Activated CD8-positive, alpha-beta T cell treated with anti-CD3 and anti-CD28 coated beads for 36 hours (primary cell): ENCODE data around the gene MRPS27. TPM values are rescaled to one million over a fixed set of nuclear protein-coding genes. Genes with fewer than 3 reads are reported as not detected.

ENCODE experiments used
- ATAC-seq: fragments of 200-7000 bp; cut with Tn5 transposase; one replicate; pipeline ENCODE4 v1.10.0; 2021; ENCODE audit warnings: mild to moderate bottlenecking, moderate library complexity
- CTCF ChIA-PET: fragments of 350-600 bp; sonication (Branson Sonifier 250); formaldehyde crosslinking; loops from one replicate; lab custom pipeline; 2021; ENCODE audit warnings: antibody characterized with exemption; lab: Charles Lee
- POLR2A ChIA-PET: fragments of 350-600 bp; sonication (Branson Sonifier 250); formaldehyde crosslinking; loops from one replicate; lab custom pipeline; 2021; ENCODE audit warnings: antibody characterized with exemption; lab: Charles Lee
- DNase-seq: peaks from one replicate; pipeline ENCODE4 v3.0.0-alpha.2; 2020
- H3K27ac Mint-ChIP-seq: one replicate; pipeline ENCODE4 v1.8.0; 2021; ENCODE audit warnings: mild to moderate bottlenecking, mixed read lengths
- H3K27me3 Mint-ChIP-seq: one replicate; pipeline ENCODE4 v1.8.0; 2021; ENCODE audit warnings: mixed read lengths
- H3K36me3 Mint-ChIP-seq: one replicate; pipeline ENCODE4 v1.8.0; 2021; ENCODE audit warnings: low read depth, mixed read lengths
- H3K4me1 Mint-ChIP-seq: one replicate; pipeline ENCODE4 v1.8.0; 2021; ENCODE audit warnings: low read depth, mixed read lengths
- H3K4me3 Mint-ChIP-seq: one replicate; pipeline ENCODE4 v1.8.0; 2021; ENCODE audit warnings: mild to moderate bottlenecking, moderate library complexity, mixed read lengths
- H3K9me3 Mint-ChIP-seq: one replicate; pipeline ENCODE4 v1.8.0; 2021; ENCODE audit warnings: mixed read lengths
- intact Hi-C: fragments of 100-400 bp; cut with micrococcal nuclease; formaldehyde crosslinking; loops from one replicate; pipeline ENCODE4 v1.10.0; 2022
- total RNA-seq, 2 experiments: library from RNA; stranded (reverse); gene quantifications; one replicate each; pipeline ENCODE4 v1.2.3, GENCODE V29; 2021
- TF ChIP-seq, protein P1 (sequence below): fragments of 200-600 bp; IDR thresholded peaks from one replicate; pipeline ENCODE4 v1.8.0; 2022; ENCODE audit warnings: antibody characterized with exemption, mild to moderate bottlenecking

Gene MRPS27
- total RNA-seq, 2 experiments from 2014 or later: 91.5 to 99.1 TPM

DNA sequence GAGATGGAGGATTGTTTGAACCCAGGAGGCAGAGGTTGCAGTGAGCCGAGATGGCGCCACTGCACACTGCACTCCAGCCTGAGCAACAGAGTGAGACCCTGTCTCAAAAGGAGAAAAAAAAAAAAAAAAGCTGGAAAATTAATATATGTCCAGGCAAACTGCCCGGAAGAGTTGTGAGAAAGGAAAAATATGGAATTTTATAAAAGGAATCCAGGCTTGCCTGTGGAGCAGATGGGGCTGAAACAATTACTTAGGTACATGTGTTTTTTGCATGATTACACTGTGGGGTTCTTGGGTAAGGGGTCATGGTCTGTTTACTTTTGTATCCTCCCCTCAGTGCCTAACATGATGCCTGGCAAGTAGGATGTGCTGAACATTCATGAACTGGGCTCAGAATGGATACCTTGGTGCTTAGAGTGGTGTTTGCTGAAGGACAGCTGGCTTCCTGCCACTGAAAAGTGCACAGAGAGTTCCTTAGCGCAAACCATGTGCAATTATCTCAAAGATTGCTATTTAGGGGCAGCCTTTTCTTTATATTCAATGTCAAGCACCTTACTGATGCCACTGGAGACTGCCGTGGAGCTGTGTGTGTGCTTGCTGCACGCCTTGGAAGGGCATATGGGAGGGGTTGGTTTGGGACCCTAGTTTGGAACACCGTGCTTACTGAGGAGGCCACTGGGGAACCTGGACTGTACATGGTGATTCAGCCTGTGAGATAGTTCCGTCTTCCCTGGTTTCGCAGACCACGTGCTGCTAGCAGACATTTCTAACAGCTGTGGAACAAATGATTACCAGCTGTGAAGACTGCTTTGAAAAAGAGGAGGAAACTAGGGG is 134.3 kb downstream of the MRPS27 start:
- ChIA-PET POLR2A (no interaction called here), CTCF (no interaction called here)
- no peaks in the 10 kb centered on the region for H3K9me3 Mint-ChIP-seq
- intact Hi-C loops: no loop called here
- no peak overlapping the region for H3K4me3 Mint-ChIP-seq
- peaks cover 3% of the 10 kb centered on the region for H3K4me1 Mint-ChIP-seq
- TF ChIP-seq, protein P1, sequence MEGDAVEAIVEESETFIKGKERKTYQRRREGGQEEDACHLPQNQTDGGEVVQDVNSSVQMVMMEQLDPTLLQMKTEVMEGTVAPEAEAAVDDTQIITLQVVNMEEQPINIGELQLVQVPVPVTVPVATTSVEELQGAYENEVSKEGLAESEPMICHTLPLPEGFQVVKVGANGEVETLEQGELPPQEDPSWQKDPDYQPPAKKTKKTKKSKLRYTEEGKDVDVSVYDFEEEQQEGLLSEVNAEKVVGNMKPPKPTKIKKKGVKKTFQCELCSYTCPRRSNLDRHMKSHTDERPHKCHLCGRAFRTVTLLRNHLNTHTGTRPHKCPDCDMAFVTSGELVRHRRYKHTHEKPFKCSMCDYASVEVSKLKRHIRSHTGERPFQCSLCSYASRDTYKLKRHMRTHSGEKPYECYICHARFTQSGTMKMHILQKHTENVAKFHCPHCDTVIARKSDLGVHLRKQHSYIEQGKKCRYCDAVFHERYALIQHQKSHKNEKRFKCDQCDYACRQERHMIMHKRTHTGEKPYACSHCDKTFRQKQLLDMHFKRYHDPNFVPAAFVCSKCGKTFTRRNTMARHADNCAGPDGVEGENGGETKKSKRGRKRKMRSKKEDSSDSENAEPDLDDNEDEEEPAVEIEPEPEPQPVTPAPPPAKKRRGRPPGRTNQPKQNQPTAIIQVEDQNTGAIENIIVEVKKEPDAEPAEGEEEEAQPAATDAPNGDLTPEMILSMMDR: no peak
- DNase-seq (no peak), ATAC-seq (no peak)
- no peak overlapping the region for H3K27ac Mint-ChIP-seq
- H3K27me3 Mint-ChIP-seq: peaks cover 25% of the 10 kb centered on the region
- no peaks in the 10 kb centered on the region for H3K36me3 Mint-ChIP-seq

DNA sequence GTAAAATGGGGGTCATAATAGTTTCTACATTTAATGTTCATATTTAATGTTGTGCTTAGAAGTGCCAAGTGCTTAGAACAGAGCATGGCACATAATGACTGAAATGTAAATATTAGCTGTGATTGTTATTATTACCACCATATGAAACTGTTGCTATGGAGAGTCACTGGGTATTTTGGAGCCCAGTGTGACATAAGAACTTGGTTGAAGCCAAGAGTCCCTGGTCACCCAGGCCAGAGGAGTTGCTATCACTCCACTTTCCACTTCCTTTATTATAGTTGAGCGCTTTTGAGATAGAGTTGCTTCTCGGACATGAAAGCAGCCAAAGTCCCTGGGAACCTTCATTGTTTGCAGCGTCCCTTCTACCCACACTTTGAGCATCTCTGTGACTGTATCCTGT is 135.6 kb downstream of the MRPS27 start:
- Mint-ChIP-seq H3K36me3 (no peaks in the 10 kb centered on the region), H3K27me3 (peaks cover 28% of the 10 kb centered on the region), H3K4me3 (no peak overlapping the region), H3K4me1 (peaks cover 3% of the 10 kb centered on the region), H3K9me3 (no peaks in the 10 kb centered on the region), H3K27ac (no peak overlapping the region)
- ChIA-PET CTCF (no interaction called here), POLR2A (no interaction called here)
- intact Hi-C loops: no loop called here
- ATAC-seq (no peak), DNase-seq (no peak)
- TF ChIP-seq, protein P1: no peak

DNA sequence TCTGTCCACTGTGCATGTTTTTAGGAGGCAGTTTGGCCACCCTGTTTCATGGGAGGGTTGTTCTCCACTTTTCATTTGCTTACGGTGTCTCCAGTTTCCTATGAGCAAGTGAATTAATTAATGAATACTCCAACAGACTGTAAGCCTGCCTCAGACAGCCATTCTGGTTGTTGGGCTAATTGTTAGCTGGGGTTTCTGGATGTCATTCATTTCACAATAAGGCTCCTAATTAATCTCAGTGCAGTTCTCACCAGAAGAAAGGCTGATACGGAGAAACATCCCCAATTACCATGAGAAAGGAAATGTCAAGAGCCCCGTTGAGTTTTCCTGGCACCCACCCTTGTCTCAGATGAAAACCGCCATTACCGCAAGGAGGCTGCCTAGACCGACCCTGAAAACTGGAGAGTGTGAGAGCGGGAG is 136.9 kb downstream of the MRPS27 start:
- no peaks in the 10 kb centered on the region for H3K36me3 Mint-ChIP-seq
- no peaks in the 10 kb centered on the region for H3K9me3 Mint-ChIP-seq
- CTCF ChIA-PET: no interaction called here
- no peak overlapping the region for H3K27ac Mint-ChIP-seq
- intact Hi-C loops: no loop called here
- H3K27me3 Mint-ChIP-seq: peaks cover 25% of the 10 kb centered on the region
- POLR2A ChIA-PET: no interaction called here
- ATAC-seq (no peak), DNase-seq (no peak)
- TF ChIP-seq, protein P1: no peak
- peaks cover 3% of the 10 kb centered on the region for H3K4me1 Mint-ChIP-seq
- H3K4me3 Mint-ChIP-seq: no peak overlapping the region

DNA sequence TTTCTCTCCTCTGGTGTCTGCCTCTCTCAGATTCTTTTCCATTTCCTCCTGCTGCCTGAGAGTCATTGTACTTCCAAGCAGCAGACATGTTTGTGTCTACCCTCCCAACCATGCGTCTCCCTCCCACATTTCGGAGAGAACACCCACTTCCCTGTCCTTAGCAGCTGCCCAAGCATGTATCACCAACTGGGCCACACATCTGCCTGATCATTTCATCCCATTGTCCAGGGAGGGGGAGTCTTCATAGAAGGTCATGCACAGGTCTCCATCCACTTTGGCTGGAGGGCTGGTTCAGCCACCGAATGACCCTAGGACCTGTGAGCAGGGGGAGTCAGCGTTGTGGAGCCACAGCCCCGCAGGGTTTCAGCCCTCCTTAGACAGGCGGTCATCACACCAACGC is 137.4 kb downstream of the MRPS27 start:
- no peak for DNase-seq
- ATAC-seq: no peak
- TF ChIP-seq, protein P1: no peak
- H3K9me3 Mint-ChIP-seq: no peaks in the 10 kb centered on the region
- intact Hi-C loops: no loop called here
- no peak overlapping the region for H3K27ac Mint-ChIP-seq
- H3K36me3 Mint-ChIP-seq: no peaks in the 10 kb centered on the region
- ChIA-PET POLR2A (no interaction called here), CTCF (no interaction called here)
- no peak overlapping the region for H3K4me3 Mint-ChIP-seq
- peaks cover 22% of the 10 kb centered on the region for H3K27me3 Mint-ChIP-seq
- H3K4me1 Mint-ChIP-seq: peaks cover 3% of the 10 kb centered on the region

DNA sequence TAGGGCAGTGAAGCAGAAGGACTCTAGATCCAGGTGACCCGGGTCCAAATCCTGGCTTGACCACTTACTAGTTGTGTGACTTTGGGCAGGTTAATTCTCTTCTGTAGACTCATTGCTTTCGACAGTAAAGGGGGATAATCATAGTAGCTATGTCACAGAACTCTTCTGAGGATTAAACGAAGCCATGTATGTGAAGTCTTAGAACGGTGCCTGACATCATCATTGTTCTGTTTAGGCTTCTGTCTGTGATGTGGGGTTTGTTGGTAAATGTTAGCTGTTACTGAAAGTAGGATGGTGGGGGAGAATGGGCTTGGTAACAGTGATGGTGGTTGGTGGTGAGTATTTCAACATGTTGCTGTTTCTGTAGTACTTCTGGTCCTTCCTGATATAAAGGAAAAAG is 139.1 kb downstream of the MRPS27 start:
- intact Hi-C loops: no loop called here
- no peaks in the 10 kb centered on the region for H3K36me3 Mint-ChIP-seq
- ChIA-PET CTCF (interaction anchor here (0.9 kb wide), 1 partner anchor 11 kb away, joined by 3 read pairs; no protein-coding TSS in a partner anchor), POLR2A (no interaction called here)
- no peak for DNase-seq
- no peaks in the 10 kb centered on the region for H3K4me1 Mint-ChIP-seq
- H3K27me3 Mint-ChIP-seq: peaks cover 24% of the 10 kb centered on the region
- TF ChIP-seq, protein P1: no peak
- no peak overlapping the region for H3K4me3 Mint-ChIP-seq
- no peak overlapping the region for H3K27ac Mint-ChIP-seq
- no peak for ATAC-seq
- no peaks in the 10 kb centered on the region for H3K9me3 Mint-ChIP-seq
